A673 (cell line): ENCODE results near the gene OST4. TPM values are rescaled to one million over a fixed set of nuclear protein-coding genes. Genes with fewer than 3 reads are reported as not detected.
"Not testable (repeated sequence)": the region's sequence is repeated elsewhere in the genome, so short reads cannot be mapped to it uniquely, and the experiment has no call there.

Source experiments
- Bru-seq: library from RNA; stranded (reverse); fragments of 400-500 nt; gene quantifications from one replicate; lab custom pipeline; 2021; lab: Mats Ljungman, UMichigan
- BruChase-seq, 2 experiments: library from RNA; stranded (reverse); fragments of 400-500 nt; gene quantifications; one replicate each; lab custom pipeline; 2021; lab: Mats Ljungman, UMichigan
- BruUV-seq: library from RNA; stranded (reverse); fragments of 400-500 nt; replicated peaks from 2 replicates; lab custom pipeline; 2021; lab: Mats Ljungman, UMichigan
- CTCF ChIA-PET: fragments of 300-600 bp; sonication (Branson Sonifier 250); formaldehyde crosslinking; loops from one replicate; lab custom pipeline; 2022; ENCODE audit warnings: antibody characterized with exemption; lab: Charles Lee
- POLR2A ChIA-PET: fragments of 300-600 bp; sonication (Branson Sonifier 250); formaldehyde crosslinking; loops from one replicate; lab custom pipeline; 2022; ENCODE audit warnings: antibody characterized with exemption; ENCODE audit not compliant: low non-redundant PET; lab: Charles Lee
- DNase-seq: peaks from one replicate; pipeline ENCODE4 v3.0.0-alpha.2; 2015; ENCODE audit warnings: low spot score
- H3K27ac ChIP-seq: fragments of 200-600 bp; sonication (generic); 2 replicates; pipeline ENCODE4 v1.5.1; 2016; ENCODE audit warnings: mixed run types, low read depth, mild to moderate bottlenecking, mixed read lengths, antibody characterized with exemption, low read length; ENCODE audit not compliant: poor library complexity, severe bottlenecking
- H3K27me3 ChIP-seq: fragments of 200-600 bp; sonication (generic); replicated peaks from 2 replicates; pipeline ENCODE4 v1.6.1; 2017; ENCODE audit warnings: mixed run types, low read depth, mild to moderate bottlenecking, mixed read lengths, antibody characterized with exemption, low read length; ENCODE audit not compliant: insufficient read depth, poor library complexity
- H3K36me3 ChIP-seq: fragments of 200-600 bp; sonication (generic); 2 replicates; pipeline ENCODE4 v1.6.1; 2016; ENCODE audit warnings: mixed run types, mild to moderate bottlenecking, mixed read lengths, antibody characterized with exemption, low read length; ENCODE audit not compliant: insufficient read depth, poor library complexity, severe bottlenecking
- H3K4me1 ChIP-seq: fragments of 200-600 bp; sonication (generic); 2 replicates; pipeline ENCODE4 v1.6.1; 2017; ENCODE audit warnings: mixed run types, mild to moderate bottlenecking, mixed read lengths, antibody characterized with exemption, low read length; ENCODE audit not compliant: insufficient read depth, poor library complexity, severe bottlenecking
- H3K4me3 ChIP-seq: fragments of 200-600 bp; sonication (generic); 2 replicates; pipeline ENCODE4 v1.5.1; 2016; ENCODE audit warnings: low read depth, mixed run types, mild to moderate bottlenecking, mixed read lengths, low read length; ENCODE audit not compliant: poor library complexity, severe bottlenecking
- H3K9me3 ChIP-seq: fragments of 200-600 bp; sonication (generic); 2 replicates; pipeline ENCODE4 v1.6.1; 2016; ENCODE audit warnings: mixed run types, low read depth, mild to moderate bottlenecking, mixed read lengths, antibody characterized with exemption, low read length; ENCODE audit not compliant: poor library complexity, severe bottlenecking
- EZH2 ChIP-seq: fragments of 200-600 bp; sonication (generic); IDR thresholded peaks from 2 replicates; pipeline ENCODE4 v1.6.1; 2017; ENCODE audit warnings: borderline replicate concordance, low read depth, mild to moderate bottlenecking, mixed read lengths, antibody characterized with exemption, low read length; ENCODE audit not compliant: poor library complexity, severe bottlenecking
- intact Hi-C: fragments of 100-400 bp; cut with micrococcal nuclease; formaldehyde crosslinking; loops from one replicate; pipeline ENCODE4 v1.10.0; 2022; ENCODE audit not compliant: unreplicated experiment
- long read RNA-seq: library from polyadenylated mRNA; stranded (forward); transcript quantifications from one replicate; pipeline ENCODE4 v2.0.0, GENCODE V29; 2022
- total RNA-seq: library from RNA; stranded (reverse); gene quantifications from 2 replicates; pipeline ENCODE4 v1.2.3, GENCODE V29; 2021
- TF ChIP-seq, protein P1 (sequence below): fragments of 300-800, 200-600 bp; sonication (generic); conservative IDR thresholded peaks from 2 replicates; pipeline ENCODE4 v1.5.1; 2017; ENCODE audit warnings: low read depth, mild to moderate bottlenecking, antibody characterized with exemption, low read length, moderate library complexity, mixed read lengths

The OST4 gene
- total RNA-seq (235 and 237 TPM in 2 replicates), Bru-seq, nascent RNA (percentile 96 among the genes with signal in this experiment), BruChase-seq, experiment 1, labeled RNA remaining after a 2-hour chase (percentile 94 among the genes with signal in this experiment), BruChase-seq, experiment 2, labeled RNA remaining after a 6-hour chase (percentile 97 among the genes with signal in this experiment)
- long read RNA-seq, transcript OST4-201 (2 exons, 559 nt) = minor isoform, 10 of 266 reads
- long read RNA-seq, transcript OST4-203 (3 exons, 561 nt) = major isoform, 256 of 266 reads
- long read RNA-seq, partial matches to known transcripts = 0 of 266 reads
- long read RNA-seq, other reads (novel, unspliced or antisense) = 0 of 266 reads

DNA sequence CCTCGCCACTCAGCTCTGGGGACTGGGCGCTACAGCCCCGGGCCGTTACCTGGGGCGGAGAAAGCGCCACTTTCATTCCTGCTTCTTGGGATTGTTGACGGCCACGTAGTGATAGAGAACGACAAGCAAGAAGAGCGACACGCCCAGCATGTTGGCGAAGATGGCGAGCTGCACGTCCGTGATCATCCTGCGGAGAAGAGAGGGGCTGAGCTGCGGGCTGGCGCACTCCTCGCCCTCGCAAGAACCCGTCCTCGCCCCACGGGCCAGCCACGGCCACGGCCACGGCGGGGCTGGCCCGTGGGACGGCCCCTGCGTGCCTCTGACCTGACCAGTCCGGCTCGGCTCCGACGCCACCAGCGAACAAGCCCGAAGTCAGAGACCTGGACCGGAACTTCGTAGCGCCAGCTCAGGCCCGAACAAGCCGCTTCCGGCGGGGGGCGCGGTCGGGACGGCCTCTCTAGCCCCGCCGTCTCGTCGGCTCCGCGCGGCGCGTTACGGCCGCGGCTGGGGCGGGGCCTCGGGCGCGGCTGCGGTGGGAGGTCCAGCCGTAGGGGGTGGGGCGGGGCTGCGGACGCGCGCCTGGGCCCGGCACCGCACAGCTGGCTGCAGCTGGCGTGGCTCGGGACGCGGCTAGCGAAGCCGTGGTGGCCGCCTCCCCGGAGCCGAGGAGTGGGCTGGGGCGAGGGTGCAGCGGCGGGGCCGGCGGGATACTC, at the start of gene OST4:
OST4 (minus strand) TSS at position 378 of the 713 bp plus-strand sequence.
- no peak for TF ChIP-seq EZH2
- TF ChIP-seq, protein P1, sequence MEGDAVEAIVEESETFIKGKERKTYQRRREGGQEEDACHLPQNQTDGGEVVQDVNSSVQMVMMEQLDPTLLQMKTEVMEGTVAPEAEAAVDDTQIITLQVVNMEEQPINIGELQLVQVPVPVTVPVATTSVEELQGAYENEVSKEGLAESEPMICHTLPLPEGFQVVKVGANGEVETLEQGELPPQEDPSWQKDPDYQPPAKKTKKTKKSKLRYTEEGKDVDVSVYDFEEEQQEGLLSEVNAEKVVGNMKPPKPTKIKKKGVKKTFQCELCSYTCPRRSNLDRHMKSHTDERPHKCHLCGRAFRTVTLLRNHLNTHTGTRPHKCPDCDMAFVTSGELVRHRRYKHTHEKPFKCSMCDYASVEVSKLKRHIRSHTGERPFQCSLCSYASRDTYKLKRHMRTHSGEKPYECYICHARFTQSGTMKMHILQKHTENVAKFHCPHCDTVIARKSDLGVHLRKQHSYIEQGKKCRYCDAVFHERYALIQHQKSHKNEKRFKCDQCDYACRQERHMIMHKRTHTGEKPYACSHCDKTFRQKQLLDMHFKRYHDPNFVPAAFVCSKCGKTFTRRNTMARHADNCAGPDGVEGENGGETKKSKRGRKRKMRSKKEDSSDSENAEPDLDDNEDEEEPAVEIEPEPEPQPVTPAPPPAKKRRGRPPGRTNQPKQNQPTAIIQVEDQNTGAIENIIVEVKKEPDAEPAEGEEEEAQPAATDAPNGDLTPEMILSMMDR = 0 out of 2 replicates have a peak, but pooled peaks have one; percentile 11
- Histone ChIP-seq H3K9me3 (no peaks in the 10 kb centered on the region), H3K36me3 (peaks cover 21% of the 10 kb centered on the region), H3K4me3 (peak within 1 kb of the TSS; percentile 99), H3K4me1 (peaks cover 41% of the 10 kb centered on the region), H3K27me3 (no peaks in the 10 kb centered on the region), H3K27ac (peak within 1 kb of the TSS; percentile 87)
- intact Hi-C loops = no loop called here
- DNase-seq = peak; percentile 96
- no TSS peak for BruUV-seq
- ChIA-PET POLR2A (interaction anchor here (0.5 to 0.6 kb wide), 2 partner anchors 16 to 234 kb away, joined by 3 to 15 read pairs; no protein-coding TSS in a partner anchor), CTCF (interaction anchor here (1.2 to 2.0 kb wide), 2 partner anchors 10 to 16 kb away, joined by 5 to 10 read pairs; no protein-coding TSS in a partner anchor)

DNA sequence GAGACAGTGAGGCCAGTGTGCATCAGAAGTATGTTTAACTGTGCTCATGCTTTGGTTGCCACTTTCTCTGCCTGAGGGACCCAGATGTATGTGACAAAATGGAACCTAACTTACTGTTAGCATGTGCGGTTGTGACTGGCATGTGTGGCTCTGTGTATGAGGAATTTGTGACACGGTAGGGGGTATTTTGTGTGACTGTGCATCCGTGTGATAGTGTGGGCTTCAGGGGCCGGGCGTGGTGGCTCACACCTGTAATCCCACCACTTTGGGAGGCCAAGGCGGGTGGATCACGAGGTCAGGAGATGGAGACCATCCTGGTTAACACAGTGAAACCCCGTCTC, 47.8 kb upstream of the OST4 start:
- CTCF ChIA-PET, POLR2A ChIA-PET, H3K9me3 ChIP-seq, DNase-seq, BruUV-seq, H3K27ac ChIP-seq, H3K36me3 ChIP-seq: not testable (repeated sequence)
- Histone ChIP-seq H3K27me3 (peaks cover 11% of the 10 kb centered on the region), H3K4me1 (peaks cover 11% of the 10 kb centered on the region), H3K4me3 (peak overlapping the region; percentile 67)
- intact Hi-C loops = loop anchor here (2.0 kb wide), 1 partner anchor 34 kb away; no protein-coding TSS in a partner anchor

DNA sequence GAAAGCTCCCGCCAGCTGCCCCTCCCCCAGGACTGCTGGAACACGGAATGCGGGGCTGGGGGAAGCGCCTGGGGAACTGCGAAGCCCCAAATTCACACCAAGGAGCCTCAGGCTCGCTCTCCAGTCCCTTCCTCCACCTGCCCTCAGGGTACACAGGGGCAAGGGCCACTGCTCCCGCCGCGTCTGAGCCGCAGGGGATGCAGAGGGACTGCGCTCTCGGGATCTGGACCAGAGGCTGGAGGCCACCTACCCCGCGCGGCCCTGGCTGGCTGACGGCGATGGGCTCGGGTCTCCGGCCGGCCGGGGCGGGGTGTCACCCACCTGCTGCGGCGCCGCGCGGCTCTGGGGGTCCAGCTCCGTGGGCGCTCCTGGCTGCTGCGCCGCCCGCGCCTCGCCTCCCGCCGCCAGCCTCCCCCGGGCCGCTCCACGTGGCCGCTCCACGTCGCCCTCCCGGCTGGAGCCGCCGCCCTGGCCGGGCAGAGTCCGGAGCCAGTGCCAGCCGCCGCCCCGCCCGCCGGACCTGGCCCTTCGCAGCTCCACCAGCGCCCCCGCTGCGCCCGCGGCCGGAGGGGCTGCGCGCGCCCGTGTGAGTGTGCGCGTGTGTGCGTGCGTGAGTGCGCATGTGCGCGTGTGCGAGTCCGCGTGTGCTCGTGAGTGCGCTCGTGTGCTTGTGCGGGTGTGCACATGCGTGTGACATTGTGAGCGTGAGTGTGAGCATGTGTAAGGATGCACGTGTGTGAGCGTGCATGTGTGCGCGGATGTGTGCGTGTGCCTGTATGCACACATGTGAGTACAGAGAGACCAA, 47.3 kb upstream of the OST4 start, which contains the start of gene CGREF1:
CGREF1 (minus strand) TSS at position 604 of the 805 bp plus-strand sequence. CDS start 14,762 bp downstream, outside the sequence.
- no peaks in the 10 kb centered on the region for H3K9me3 ChIP-seq
- peak within 1 kb of the TSS; percentile 67 for H3K4me3 ChIP-seq
- intact Hi-C loops = loop anchor here (2.0 kb wide), 1 partner anchor 34 kb away; no protein-coding TSS in a partner anchor
- CTCF ChIA-PET = interaction anchor here (0.6 kb wide), 1 partner anchor 56 kb away, joined by 3 read pairs; no protein-coding TSS in a partner anchor
- peaks cover 11% of the 10 kb centered on the region for H3K27me3 ChIP-seq
- TF ChIP-seq, protein P1 = no peak
- TF ChIP-seq EZH2 = no peak
- peaks cover 5% of the 10 kb centered on the region for H3K4me1 ChIP-seq
- POLR2A ChIA-PET = no interaction called here
- peak; percentile 37 for DNase-seq
- H3K36me3 ChIP-seq = no peaks in the 10 kb centered on the region
- no TSS peak for BruUV-seq
- peak within 1 kb of the TSS; percentile 19 for H3K27ac ChIP-seq
